Choroid plexus epithelial cell (primary cell): ENCODE data around the gene HMX2.

Source experiments
- DNase-seq: peaks from one replicate; pipeline ENCODE4 v3.0.0-alpha.2; 2010; ENCODE audit warnings: low read depth
- H3K4me3 ChIP-seq: 2 replicates; pipeline ENCODE4 v1.5.1; 2011; ENCODE audit warnings: low read depth, mild to moderate bottlenecking, control low read depth, low read length, moderate library complexity
- TF ChIP-seq, protein P1 (sequence below): conservative IDR thresholded peaks from 2 replicates; pipeline ENCODE4 v1.5.1; 2011; ENCODE audit warnings: low read depth, mild to moderate bottlenecking, control low read depth, inconsistent platforms, low read length, moderate library complexity

The HMX2 gene

DNA sequence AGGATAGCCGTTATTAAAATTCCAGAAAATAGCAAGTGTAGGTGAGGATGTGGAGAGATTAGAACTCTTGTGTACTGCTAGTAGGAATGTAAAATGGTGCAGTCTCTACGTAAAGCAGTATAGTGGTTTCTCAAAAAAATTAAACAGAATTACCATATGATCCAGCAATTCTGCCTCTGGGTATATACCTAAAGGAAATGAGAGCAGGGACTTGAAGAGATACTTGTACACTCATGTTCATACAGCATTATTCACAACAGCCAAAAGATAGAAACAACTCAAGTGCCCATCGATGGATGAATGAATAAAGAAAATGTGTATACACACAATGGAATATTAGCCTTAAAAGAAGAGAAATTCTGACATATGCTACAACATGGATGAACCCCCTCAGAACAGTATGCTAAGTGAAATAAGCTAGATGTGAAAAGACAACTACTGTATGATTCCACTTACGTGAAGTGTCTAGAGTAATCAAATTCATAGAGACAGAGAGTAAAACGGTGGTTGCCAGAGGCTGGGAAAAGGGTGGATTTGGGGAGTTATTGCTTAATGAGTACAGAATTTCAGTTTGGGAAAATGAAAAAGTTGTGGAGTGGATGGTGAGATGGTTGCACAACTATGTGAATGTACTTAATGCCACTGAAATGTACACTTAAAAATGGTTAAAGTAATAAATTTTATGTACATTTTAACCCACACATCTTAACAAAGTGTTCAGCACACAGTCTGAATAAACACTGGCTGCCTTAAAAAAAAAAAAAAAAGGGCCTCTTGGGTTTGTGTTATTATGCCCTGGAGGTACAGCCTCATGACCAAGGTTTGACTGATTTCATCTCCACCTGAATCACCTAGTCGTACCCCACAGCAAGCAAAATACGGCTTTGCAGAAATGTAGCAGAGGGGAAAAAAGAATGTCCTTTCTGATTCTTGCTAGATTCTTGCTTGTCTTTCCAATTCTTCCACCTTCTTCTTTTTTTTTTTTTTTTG is 32.5 kb downstream of the HMX2 start:
- no peak overlapping the region for H3K4me3 ChIP-seq
- DNase-seq, result no peak
- TF ChIP-seq, protein P1, sequence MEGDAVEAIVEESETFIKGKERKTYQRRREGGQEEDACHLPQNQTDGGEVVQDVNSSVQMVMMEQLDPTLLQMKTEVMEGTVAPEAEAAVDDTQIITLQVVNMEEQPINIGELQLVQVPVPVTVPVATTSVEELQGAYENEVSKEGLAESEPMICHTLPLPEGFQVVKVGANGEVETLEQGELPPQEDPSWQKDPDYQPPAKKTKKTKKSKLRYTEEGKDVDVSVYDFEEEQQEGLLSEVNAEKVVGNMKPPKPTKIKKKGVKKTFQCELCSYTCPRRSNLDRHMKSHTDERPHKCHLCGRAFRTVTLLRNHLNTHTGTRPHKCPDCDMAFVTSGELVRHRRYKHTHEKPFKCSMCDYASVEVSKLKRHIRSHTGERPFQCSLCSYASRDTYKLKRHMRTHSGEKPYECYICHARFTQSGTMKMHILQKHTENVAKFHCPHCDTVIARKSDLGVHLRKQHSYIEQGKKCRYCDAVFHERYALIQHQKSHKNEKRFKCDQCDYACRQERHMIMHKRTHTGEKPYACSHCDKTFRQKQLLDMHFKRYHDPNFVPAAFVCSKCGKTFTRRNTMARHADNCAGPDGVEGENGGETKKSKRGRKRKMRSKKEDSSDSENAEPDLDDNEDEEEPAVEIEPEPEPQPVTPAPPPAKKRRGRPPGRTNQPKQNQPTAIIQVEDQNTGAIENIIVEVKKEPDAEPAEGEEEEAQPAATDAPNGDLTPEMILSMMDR, result no peak

DNA sequence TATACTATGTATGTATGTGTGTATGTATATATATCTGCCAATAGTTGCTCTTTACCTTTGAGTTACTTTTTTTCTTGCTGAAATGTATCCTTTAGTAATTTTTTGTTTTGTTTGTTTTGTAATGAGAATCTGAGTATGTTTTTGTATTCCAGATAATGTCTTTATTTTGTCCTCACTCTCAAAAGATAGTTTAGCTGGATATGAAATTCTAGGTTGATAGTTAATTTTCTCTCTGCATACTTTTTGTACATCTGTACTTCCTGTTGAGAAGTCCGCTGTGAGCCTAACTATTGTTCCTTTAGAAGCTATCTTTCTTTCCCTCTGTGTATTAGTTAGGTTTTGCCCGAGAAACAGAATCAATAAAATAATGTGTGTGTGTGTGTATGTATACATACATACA is 35.8 kb downstream of the HMX2 start:
- DNase-seq, result no peak
- no peak overlapping the region for H3K4me3 ChIP-seq
- TF ChIP-seq, protein P1, result no peak

DNA sequence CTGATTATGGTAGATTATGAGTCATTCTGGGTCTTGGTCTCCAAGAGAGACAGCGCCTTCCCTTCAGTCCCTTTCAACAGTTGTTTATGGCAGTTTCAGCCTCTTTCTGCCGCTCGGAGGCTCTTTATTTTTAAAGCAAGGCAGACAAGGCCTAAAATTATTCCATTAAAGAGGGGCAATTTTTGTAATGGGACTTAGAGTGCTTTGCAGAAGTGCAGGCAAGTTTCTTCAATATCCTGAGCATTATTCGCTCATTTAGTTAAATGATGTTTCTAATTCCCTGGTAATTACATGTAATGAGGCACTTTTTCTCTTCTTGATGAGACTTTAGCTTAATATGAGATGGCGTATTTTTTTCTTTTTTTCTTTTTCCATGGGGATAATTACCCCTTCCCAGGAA is 39.8 kb downstream of the HMX2 start:
- TF ChIP-seq, protein P1, result no peak
- no peak for DNase-seq
- H3K4me3 ChIP-seq, result no peak overlapping the region

DNA sequence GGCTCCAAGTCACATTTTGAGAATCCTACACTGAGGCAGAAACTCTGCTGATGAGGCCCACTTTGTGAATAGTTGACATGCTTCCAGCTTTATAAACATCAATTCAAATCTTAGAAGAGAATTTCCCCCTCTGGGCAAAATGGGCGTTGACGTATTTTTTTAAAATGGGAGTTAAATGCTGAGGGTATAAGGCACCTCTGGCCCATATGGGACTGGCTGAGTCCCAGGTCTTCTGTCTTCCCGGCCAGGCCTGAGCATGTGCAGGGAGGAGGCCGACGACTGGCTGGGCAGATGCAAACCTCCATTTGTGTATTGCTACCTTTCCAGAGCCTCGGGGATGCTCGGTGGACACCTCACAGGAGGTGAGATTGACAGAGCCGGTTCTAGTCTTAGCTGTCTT is 44.0 kb downstream of the HMX2 start:
- no peak for DNase-seq
- no peak overlapping the region for H3K4me3 ChIP-seq
- TF ChIP-seq, protein P1, result no peak

DNA sequence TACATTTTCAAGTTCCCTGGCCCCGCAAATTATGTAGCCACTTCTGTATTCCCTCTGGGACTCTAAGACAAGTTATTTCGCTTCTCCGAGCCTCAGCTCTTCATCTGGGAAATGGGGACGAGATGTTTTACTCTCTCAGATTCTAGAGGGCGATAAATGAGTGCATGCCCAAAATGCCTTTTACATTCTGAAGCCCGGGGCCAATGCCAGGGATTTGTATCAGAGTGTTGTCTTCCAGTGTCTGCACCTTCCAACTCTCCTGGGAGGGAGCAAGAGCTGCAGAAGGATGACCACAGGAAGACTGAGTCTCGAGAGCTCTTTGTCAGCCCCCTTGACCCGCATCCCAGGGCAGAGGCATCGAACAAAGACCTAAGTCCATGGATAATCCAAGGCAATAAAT is 46.1 kb downstream of the HMX2 start:
- H3K4me3 ChIP-seq, result no peak overlapping the region
- TF ChIP-seq, protein P1, result no peak
- no peak for DNase-seq
